SU-DHL-6 (cell line): Measurements from ENCODE around the gene SPPL2A.

Experiments used
- CTCF ChIP-seq: fragments of 200-600 bp; sonication (generic); IDR thresholded peaks from one replicate; pipeline ENCODE4 v1.5.1; 2017; ENCODE audit warnings: antibody characterized with exemption, mild to moderate bottlenecking, low read length, moderate library complexity; ENCODE audit not compliant: insufficient read depth, poor library complexity, severe bottlenecking
- EZH2phosphoT487 ChIP-seq: fragments of 200-600 bp; sonication (generic), shearing (Covaris generic); conservative IDR thresholded peaks from 2 replicates; pipeline ENCODE4 v1.6.1; 2018; ENCODE audit warnings: mild to moderate bottlenecking, antibody characterized with exemption, low read length, moderate library complexity, mixed read lengths

- TF ChIP-seq CTCF = no peak
- TF ChIP-seq EZH2phosphoT487 = no peak
Measured at GRCh38 chr15:50783411-50783810, 17.9 kb upstream of the SPPL2A start.
